Right atrium auricular region (tissue), 2 donors: Measurements from ENCODE around the gene PDILT. TPM values are rescaled to one million over a fixed set of nuclear protein-coding genes. Genes with fewer than 3 reads are reported as not detected.

Experiments
- DNase-seq: peaks from one replicate; pipeline ENCODE4 v3.0.0-alpha.2; 2019; ENCODE audit warnings: low spot score
- H3K27ac ChIP-seq, 2 donors: fragments of 200-600 bp; sonication (generic); 1 replicate in 1 of 2; 2 replicates in 1 of 2; pipeline ENCODE4 v1.5.1; 2016 to 2019
- H3K27me3 ChIP-seq, 2 donors: fragments of 200-600 bp; sonication (generic); one replicate each; pipeline versions ENCODE4 v1.5.1 to v1.6.0; 2017 to 2019
- H3K36me3 ChIP-seq: fragments of 200-600 bp; sonication (generic); one replicate; pipeline ENCODE4 v1.5.1; 2016
- H3K4me1 ChIP-seq, 2 donors: fragments of 200-600 bp; sonication (generic); one replicate each; pipeline versions ENCODE4 v1.5.1 to v1.6.0; 2017 to 2019
- H3K4me3 ChIP-seq, 2 donors: fragments of 200-600 bp; sonication (generic); 1 replicate in 1 of 2; 2 replicates in 1 of 2; pipeline ENCODE4 v1.5.1; 2017 to 2019; ENCODE audit warnings: mild to moderate bottlenecking in 1 of 2, moderate library complexity in 1 of 2
- H3K9me3 ChIP-seq, 2 donors: fragments of 200-600 bp; sonication (generic); one replicate each; pipeline ENCODE4 v1.5.1; 2019
- total RNA-seq, 2 donors: library from RNA; depleted of rRNA; stranded (reverse); fragments of >200 nt; gene quantifications; one replicate each; pipeline ENCODE4 v1.1.0, GENCODE V29; 2016
- TF ChIP-seq, protein P1 (sequence below), 2 donors: fragments of 200-600 bp; sonication (generic); IDR thresholded peaks; one replicate each; pipeline ENCODE4 v1.5.1; 2019; ENCODE audit warnings: antibody characterized with exemption in 2 of 2

Gene PDILT
- total RNA-seq, 2 donors from 2014 or later = not detected

DNA sequence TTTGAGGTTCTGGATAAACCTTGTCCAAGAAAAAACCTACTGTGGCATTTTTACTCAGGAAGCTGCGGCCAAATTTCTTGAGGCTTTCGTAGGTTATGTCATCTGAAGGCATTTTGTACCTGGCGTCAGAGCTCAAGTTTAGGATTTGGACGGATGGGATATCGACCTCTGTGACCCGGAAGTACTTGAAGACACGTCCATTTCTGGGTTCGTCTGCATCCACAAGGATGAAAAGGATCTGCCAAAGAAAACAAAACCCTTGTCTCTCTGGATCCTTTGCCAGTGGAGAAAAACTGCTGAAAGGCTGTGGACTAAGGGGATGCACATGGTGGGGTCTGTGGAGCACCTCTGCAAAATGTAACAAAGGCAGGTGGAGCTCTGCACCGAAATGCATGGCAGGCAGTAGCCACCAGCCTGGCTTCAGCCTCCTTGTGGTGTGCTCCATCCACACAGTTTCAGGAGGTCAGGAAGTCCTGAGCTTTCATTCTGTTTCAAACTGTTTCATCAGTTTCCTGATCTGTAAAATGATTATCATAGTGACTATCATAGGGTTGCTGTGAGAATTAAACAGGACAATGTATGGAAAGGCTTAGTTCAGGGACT lies 35.0 kb downstream of the PDILT start:
- no peaks in the 10 kb centered on the region for H3K36me3 ChIP-seq
- no peaks in the 10 kb centered on the region for H3K9me3 ChIP-seq
- TF ChIP-seq, protein P1, sequence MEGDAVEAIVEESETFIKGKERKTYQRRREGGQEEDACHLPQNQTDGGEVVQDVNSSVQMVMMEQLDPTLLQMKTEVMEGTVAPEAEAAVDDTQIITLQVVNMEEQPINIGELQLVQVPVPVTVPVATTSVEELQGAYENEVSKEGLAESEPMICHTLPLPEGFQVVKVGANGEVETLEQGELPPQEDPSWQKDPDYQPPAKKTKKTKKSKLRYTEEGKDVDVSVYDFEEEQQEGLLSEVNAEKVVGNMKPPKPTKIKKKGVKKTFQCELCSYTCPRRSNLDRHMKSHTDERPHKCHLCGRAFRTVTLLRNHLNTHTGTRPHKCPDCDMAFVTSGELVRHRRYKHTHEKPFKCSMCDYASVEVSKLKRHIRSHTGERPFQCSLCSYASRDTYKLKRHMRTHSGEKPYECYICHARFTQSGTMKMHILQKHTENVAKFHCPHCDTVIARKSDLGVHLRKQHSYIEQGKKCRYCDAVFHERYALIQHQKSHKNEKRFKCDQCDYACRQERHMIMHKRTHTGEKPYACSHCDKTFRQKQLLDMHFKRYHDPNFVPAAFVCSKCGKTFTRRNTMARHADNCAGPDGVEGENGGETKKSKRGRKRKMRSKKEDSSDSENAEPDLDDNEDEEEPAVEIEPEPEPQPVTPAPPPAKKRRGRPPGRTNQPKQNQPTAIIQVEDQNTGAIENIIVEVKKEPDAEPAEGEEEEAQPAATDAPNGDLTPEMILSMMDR (IDR thresholded peaks at IDR 0.05) = no peak
- DNase-seq = no peak
- H3K27me3 ChIP-seq = no peaks in the 10 kb centered on the region
- no peak overlapping the region for H3K4me3 ChIP-seq
- no peaks in the 10 kb centered on the region for H3K4me1 ChIP-seq
- no peak overlapping the region for H3K27ac ChIP-seq

DNA sequence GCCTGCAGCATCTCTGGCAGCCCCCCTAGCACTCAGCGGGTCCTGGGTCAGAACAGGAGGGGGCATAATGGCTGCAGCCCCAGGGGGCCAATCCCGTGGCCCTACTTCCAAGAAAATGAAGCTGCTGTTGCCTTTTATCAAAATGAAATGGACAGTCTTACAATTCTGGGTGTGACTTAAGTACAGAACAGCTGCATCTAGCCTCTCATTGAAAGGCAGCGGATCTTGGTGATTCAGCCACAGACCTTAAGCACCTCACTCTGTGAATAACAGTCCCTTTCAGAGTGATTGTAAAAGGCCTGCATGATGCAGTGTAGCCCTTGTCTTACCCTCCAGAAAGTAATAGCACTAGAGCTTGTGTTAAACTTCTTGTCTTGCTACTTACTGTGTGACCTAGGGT lies 40.5 kb downstream of the PDILT start:
- TF ChIP-seq, protein P1 (IDR thresholded peaks at IDR 0.05) = no peak
- no peak for DNase-seq
- no peaks in the 10 kb centered on the region for H3K9me3 ChIP-seq
- no peak overlapping the region for H3K27ac ChIP-seq
- no peaks in the 10 kb centered on the region for H3K36me3 ChIP-seq
- no peaks in the 10 kb centered on the region for H3K27me3 ChIP-seq
- no peaks in the 10 kb centered on the region for H3K4me1 ChIP-seq
- no peak overlapping the region for H3K4me3 ChIP-seq

DNA sequence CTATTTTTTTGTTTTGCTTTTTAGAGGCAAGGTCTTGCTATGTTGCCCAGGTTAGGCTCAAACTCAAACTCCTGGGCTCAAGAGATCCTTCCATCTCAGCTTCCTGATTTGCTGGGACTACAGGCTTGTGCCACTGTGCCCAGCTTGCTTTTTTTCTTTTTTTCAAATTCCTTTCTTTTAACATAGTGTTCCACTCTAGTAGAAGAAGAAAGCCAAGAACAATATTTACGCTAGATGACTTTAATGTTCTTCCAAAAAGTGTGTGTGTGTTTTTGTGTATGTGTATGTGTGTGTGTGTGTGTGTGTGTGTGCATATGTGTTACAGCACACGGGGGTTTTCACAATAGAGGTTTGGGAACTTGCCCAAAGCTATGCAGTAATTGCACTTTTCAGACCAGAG lies 41.3 kb downstream of the PDILT start:
- no peaks in the 10 kb centered on the region for H3K4me1 ChIP-seq
- H3K27me3 ChIP-seq = no peaks in the 10 kb centered on the region
- DNase-seq = no peak
- H3K36me3 ChIP-seq = no peaks in the 10 kb centered on the region
- TF ChIP-seq, protein P1 (IDR thresholded peaks at IDR 0.05) = no peak
- no peak overlapping the region for H3K27ac ChIP-seq
- H3K9me3 ChIP-seq = no peaks in the 10 kb centered on the region
- H3K4me3 ChIP-seq = no peak overlapping the region

DNA sequence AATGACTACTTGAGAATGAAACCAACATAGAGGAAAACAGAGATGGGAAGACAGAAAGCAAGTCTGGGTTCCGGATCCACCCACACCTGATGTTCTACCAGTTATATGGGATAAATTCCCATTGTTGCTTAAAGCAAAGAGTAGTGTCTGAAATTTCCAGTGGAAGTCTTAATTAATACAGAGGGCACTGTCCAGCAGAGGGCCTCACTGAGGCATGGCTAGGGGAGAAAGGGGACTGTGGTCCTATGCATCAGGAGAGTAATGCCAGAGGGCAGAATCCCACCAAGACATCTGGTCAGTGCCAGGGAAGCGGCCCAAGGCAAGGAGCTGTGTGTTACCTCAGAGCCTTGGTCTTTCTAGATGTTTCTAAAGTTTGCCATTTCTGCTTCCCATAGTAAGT lies 44.5 kb downstream of the PDILT start:
- DNase-seq = no peak
- no peaks in the 10 kb centered on the region for H3K9me3 ChIP-seq
- TF ChIP-seq, protein P1 (IDR thresholded peaks at IDR 0.05) = no peak

DNA sequence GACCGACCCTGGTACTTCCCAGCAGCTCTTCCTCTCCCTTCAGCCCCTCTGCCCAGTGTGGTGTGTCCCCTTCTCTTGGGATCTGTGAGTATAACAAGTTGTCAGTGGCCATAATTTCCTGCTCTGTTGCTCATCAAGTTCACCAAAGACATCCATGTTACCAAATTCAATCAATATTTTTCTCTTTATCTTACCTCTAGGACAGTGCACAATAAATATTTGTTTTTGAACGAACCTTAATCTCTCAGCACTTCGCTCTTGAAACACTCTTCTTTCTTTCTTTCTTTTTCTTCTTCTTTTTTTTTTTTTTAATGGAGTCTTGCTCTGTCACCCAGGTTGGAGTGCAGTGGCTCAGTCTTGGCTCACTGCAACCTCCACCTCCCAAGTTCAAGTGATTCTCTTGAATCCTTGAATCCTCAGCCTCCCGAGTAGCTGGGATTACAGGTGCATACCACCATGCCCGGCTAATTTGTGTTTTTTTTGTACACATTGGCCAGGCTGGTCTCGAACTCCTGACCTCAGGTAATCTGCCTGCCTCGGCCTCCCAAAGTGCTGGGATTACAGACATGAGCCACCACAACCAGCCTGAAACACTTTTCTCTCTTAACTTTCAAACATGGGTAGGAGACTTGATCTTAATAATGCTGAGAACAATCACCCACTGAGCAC lies 49.3 kb downstream of the PDILT start:
- no peaks in the 10 kb centered on the region for H3K27me3 ChIP-seq
- no peaks in the 10 kb centered on the region for H3K36me3 ChIP-seq
- H3K27ac ChIP-seq = no peak overlapping the region
- no peaks in the 10 kb centered on the region for H3K4me1 ChIP-seq
- TF ChIP-seq, protein P1 (IDR thresholded peaks at IDR 0.05) = no peak
- DNase-seq = no peak
- no peaks in the 10 kb centered on the region for H3K9me3 ChIP-seq
- H3K4me3 ChIP-seq = no peak overlapping the region

More for the DNA sequence above, 44.5 kb downstream of the PDILT start:
- Histone ChIP-seq H3K4me3 (no peak overlapping the region), H3K4me1 (no peaks in the 10 kb centered on the region), H3K27ac (no peak overlapping the region), H3K36me3 (no peaks in the 10 kb centered on the region), H3K27me3 (no peaks in the 10 kb centered on the region)
